WTC11 (cell line): ENCODE results near the gene HINT3.
"Not testable (repeated sequence)": the region's sequence is repeated elsewhere in the genome, so short reads cannot be mapped to it uniquely, and the experiment has no call there.

Experiments used
- CTCF ChIP-seq: fragments of 200-600 bp; IDR thresholded peaks from 2 replicates; pipeline ENCODE4 v1.8.0; 2022; ENCODE audit warnings: antibody characterized with exemption
- HMGXB4 ChIP-seq: sonication (generic); formaldehyde crosslinking; IDR thresholded peaks from 2 replicates; pipeline ENCODE4 v1.8.1; 2023; ENCODE audit warnings: mild to moderate bottlenecking, moderate library complexity, missing genetic modification reagents
- NFATC4 ChIP-seq: fragments of 250-450 bp; sonication (Bioruptor Pico); IDR thresholded peaks from 2 replicates; pipeline ENCODE4 v1.9.0; 2021; ENCODE audit warnings: mild to moderate bottlenecking
- NFE2L1 ChIP-seq: sonication (generic); formaldehyde crosslinking; IDR thresholded peaks from 2 replicates; pipeline ENCODE4 v1.8.1; 2023; ENCODE audit warnings: missing genetic modification reagents
- NFYB ChIP-seq: sonication (generic); formaldehyde crosslinking; conservative IDR thresholded peaks from 2 replicates; pipeline ENCODE4 v1.8.0; 2022; ENCODE audit warnings: low read depth, missing genetic modification reagents
- PRDM15 ChIP-seq: sonication (generic); formaldehyde crosslinking; IDR thresholded peaks from 2 replicates; pipeline ENCODE4 v1.8.0; 2022; ENCODE audit warnings: missing genetic modification reagents
- USF2 ChIP-seq: sonication (generic); formaldehyde crosslinking; IDR thresholded peaks from 2 replicates; pipeline ENCODE4 v1.8.1; 2023; ENCODE audit warnings: mild to moderate bottlenecking, missing genetic modification reagents, moderate library complexity
- ZBTB21 ChIP-seq: sonication (generic); formaldehyde crosslinking; IDR thresholded peaks from 2 replicates; pipeline ENCODE4 v1.8.1; 2023; ENCODE audit warnings: mild to moderate bottlenecking, missing genetic modification reagents, borderline replicate concordance
- ZNF263 ChIP-seq: sonication (generic); formaldehyde crosslinking; IDR thresholded peaks from 2 replicates; pipeline ENCODE4 v1.8.1; 2022; ENCODE audit warnings: low read depth, mild to moderate bottlenecking, moderate library complexity, missing genetic modification reagents
- ZNF317 ChIP-seq: sonication (generic); formaldehyde crosslinking; IDR thresholded peaks from 2 replicates; pipeline ENCODE4 v1.8.1; 2023; ENCODE audit warnings: low read depth, mild to moderate bottlenecking, moderate library complexity, missing genetic modification reagents, borderline replicate concordance

GRCh38 chr6:125950716-125951115, 5.9 kb upstream of the HINT3 start:
- not testable (repeated sequence) for TF ChIP-seq NFATC4; PRDM15 (CRISPR knock-in tag); HMGXB4 (CRISPR knock-in tag); CTCF; ZNF317; ZBTB21; NFYB (CRISPR knock-in tag); NFE2L1; ZNF263 (CRISPR knock-in tag); USF2 (CRISPR knock-in tag)
